Stimulated activated CD8-positive, alpha-beta memory T cell treated with anti-CD3 and anti-CD28 coated beads, Interleukin-4, amount 100 ng/mL, for 48 hours (primary cell): ENCODE measurements around the gene TLR10.
"Not testable (repeated sequence)": the region's sequence is repeated elsewhere in the genome, so short reads cannot be mapped to it uniquely, and the experiment has no call there.

Experiments
- DNase-seq: peaks from one replicate; pipeline ENCODE4 v3.0.0-alpha.2; 2020

Gene TLR10

GRCh38 chr4:38802561-38803355 is 20.0 kb upstream of the TLR10 start:
- DNase-seq, result no peak

DNA sequence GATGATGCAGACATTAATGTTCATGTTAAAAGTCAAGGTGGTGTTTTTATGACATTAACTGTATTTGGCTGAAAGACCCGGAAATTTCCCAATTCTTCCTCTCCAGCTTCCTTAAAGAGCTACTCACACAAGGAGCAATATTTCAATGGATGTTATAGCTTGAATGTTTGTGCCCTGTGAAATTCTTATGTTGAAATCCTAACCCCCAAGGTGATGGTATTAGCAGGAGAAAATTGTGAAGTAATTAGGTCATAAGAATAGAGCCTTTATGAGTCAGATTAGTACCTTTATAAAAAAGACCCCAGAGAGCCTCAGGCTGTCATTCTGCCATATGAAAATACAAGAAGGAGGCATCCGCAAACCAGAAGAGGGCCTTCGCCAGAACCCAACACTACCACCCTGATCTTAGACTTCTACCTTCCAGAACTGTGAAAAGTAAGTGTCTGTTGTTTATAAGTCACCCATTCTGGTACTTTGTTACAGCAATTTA is 18.2 kb upstream of the TLR10 start:
- no peak for DNase-seq

GRCh38 chr4:38800366-38800765 is 17.6 kb upstream of the TLR10 start:
- no peak for DNase-seq

DNA sequence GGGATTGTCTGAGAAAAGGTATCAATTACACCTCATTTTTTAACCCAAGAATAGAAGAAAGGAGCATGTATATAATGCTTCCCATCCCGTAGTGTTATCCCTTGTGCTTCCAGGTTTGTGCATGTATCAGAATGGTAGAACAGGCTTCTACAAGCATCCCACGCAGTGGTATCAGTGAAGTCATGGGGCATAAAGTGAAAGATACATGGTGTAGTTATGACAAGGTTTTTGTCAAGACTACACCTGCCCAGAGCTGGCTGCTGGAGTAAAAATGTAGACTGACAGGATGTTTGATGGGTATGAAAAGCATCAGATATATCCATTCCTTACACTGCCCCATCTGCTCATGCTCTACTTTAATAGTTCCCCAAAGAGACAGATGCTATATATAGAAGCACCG is 12.3 kb upstream of the TLR10 start:
- no peak for DNase-seq

DNA sequence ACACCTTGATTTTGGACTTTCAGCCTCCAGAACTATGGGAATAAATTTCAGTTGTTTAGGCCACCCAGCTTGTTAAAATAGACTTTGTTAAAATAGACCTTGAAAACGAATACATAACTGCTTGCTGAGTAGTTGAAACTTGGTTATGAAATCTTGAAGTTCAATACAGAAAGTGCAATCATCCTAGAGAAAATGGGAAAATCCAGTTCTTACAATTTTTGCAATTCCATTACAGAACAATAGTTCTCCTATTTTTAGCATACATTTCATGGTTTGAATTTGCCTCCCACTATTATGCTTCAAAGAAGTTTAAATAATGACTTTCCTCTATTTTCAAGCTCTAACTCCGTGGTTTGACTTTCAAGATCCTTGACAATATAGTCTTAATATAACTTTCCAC is 11.3 kb upstream of the TLR10 start:
- no peak for DNase-seq

GRCh38 chr4:38791010-38791409 is 8.2 kb upstream of the TLR10 start:
- DNase-seq, result no peak

GRCh38 chr4:38788317-38788716 is 5.5 kb upstream of the TLR10 start:
- DNase-seq, result no peak

DNA sequence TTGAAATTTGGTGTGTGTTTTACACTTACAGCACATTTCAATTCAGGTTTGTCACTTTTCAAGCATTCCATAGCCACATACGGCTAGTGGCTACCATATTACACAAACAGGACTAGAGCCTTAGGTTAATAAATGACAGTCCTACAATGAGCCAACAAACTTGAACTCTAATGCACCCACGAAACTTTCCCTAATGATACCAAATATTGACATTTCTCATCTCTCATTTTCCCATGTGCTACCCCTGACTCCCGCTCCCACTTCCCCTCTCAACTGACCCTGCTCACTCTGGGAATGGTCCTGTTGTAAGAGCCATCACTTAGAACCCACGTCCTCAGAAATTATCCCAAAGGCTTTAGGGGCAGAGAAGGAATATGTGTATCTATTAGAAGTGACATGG is 4.9 kb upstream of the TLR10 start:
- no peak for DNase-seq

DNA sequence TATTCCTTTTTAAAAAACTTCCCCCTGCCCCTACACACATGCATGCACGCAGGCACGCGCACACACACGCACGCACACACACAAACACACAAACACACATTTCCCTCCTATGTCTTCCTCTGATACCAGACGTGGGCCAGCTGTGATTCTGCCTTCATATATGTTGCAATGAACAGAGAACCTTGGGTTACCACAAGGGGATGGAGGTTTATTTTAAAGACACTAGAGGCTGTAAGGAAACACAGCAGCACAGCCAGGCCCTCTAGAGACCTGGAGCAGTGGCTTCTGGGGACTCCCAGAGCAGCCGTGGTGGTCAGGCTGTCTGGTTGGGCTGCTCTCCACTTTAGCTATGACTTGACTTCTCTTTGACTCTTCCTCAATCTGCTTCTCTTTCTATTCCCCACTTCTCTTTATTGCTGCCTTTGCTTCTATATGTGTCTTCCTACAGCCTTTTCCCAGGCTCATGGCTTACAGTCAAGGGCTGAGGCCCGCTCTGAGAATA is 3.2 kb upstream of the TLR10 start:
- DNase-seq, result no peak

DNA sequence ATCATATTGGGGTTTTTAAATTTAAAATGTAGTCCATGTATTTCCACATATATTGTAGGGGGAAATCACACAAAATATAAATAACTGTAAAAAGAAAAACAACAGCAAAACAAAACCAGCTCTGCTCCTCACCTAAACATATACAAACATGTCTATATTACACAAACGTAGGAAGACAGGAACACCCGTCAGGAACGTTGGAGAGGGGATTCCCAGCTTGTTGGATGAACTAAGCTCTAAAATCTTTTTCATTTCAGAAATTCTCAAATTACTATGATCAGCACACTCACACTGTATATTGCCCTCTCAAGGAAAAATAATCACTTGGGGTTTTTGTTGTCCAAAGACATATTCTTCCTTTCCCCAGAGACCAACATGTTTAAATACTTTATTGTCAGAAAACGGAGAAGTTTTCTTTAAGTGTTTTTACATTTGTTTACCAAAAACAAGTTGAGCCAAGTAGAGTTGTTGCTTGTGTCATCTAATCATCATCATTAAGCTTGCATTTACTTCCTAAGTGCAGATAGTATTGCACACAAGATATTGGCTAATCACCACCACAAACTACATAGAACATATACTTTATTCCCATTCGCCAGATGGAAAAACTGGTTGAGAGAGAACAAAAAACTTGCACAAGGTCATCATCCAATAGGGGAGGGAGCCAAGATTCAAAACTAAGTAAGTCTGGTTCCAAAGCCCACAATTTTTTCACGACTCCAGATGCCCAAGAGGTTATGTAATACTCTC is 2.4 kb upstream of the TLR10 start:
- no peak for DNase-seq

DNA sequence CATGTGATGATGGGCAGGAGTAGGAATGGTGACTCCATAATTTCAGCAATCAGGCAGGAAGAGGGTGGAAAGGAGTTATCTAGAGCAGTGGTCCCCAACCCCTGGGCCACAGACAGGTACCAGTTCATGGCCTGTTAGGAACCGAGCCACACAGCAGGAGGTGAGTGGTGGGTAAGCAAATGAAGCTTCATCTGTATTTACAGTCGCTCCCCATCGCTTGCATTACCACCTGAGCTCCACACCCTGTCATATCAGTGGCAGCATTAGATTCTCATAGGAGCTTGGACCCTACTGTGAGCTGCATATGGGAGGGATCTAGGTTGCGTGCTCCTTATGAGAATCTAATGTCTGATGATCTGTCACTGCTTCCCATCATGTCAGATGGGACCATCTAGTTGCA is 1.4 kb upstream of the TLR10 start:
- DNase-seq, result no peak

DNA sequence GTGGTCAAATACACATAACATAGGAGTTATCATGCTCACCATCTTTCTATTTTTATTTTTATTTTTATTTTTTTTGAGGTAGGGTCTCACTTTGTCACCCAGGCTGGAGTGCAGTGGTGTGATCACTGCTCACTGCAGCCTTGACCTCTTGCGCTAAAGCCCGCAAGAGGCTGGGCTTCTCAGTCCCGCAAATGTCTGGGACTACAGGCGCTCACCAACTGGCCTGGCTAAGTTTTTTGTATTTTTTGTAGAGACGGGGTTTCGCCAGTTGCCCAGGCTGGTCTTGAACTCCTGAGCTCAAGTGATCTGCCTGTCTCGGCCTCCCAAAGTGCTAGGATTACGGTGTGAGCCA is 295 bp upstream of the TLR10 start:
- DNase-seq, result no peak

DNA sequence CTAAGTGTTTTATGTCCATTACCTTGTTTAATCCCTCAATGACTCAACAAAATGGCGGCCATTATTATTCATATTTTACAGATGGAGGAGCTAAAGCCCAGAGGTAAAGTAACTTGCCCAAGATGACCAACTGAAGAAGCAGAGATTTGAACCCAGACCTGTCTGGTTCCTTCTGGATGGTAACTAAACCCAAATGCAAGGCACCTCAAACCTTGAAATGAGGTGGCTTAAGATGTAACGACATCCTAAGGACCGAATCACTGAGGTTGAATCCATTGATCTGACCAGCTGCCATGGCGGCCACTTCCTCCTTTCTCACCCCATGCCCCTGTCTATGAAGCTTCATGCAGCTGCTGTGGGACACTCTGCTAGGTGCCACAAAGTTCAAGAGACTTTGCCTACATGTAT is 932 bp downstream of the TLR10 start:
- DNase-seq, result no peak

- no peak for DNase-seq
These were observed 1.8 kb downstream of the TLR10 start for GRCh38 chr4:38780833-38781484.

GRCh38 chr4:38779790-38780189 is 3.0 kb downstream of the TLR10 start:
- DNase-seq, result no peak

GRCh38 chr4:38777925-38778324 is 4.9 kb downstream of the TLR10 start:
- not testable (repeated sequence) for DNase-seq

DNA sequence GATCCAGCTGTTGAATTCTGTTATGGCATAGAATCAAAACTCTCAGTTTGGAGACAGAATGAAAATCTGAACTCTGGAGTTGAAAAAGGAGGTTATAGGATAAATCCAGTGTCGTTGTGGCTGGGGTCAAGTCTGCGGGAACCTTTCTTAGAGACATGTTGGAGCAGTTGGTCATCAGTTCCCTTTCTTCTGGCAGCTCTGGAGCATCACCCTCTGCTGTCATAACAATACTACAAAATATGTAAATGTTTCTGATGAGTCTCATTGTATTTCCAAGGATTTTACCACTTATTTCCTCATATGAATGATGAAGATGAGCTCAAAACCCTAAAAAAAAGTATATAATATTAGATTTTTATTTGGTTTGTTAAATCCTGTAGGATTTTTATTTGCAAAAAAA is 7.5 kb downstream of the TLR10 start:
- no peak for DNase-seq

DNA sequence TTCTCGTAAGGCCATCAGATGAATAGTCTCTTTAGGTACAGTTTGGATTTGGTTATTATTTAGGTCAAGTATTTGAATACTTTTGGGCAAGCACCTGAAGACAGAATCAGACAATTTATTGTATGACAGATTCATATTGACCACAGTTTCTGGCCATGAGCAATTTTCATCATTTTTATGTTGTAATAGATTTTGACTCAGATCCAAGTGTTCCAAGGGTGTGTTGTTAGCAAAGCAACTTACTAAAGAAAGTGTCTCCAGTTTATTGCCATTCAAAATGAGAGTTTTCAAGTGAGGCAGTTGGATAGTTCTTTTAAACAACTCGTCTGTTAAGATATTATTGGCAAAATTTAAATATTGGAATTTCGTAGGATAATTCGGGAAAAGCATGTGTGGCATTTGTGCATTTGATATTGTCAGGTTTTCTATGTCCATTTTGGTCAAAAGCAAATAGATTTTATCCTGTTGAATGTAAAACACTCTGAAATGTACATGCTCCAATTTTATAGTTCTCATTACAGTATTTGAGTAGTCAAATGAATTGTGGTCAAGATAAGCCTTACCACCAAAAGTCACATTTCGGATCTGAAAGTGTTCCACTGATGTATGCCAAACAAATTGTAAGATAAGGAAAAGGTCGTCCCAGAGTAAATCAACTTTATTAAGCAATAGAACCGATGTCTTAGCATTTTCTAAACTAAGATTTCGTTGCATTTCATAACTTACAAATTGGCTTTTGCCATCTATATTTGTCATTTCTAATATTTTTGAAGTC is 8.4 kb downstream of the TLR10 start:
- no peak for DNase-seq

- not testable (repeated sequence) for DNase-seq
These were observed 12.5 kb downstream of the TLR10 start for GRCh38 chr4:38770281-38770680.

GRCh38 chr4:38769857-38770256 is 12.9 kb downstream of the TLR10 start:
- DNase-seq, result no peak

DNA sequence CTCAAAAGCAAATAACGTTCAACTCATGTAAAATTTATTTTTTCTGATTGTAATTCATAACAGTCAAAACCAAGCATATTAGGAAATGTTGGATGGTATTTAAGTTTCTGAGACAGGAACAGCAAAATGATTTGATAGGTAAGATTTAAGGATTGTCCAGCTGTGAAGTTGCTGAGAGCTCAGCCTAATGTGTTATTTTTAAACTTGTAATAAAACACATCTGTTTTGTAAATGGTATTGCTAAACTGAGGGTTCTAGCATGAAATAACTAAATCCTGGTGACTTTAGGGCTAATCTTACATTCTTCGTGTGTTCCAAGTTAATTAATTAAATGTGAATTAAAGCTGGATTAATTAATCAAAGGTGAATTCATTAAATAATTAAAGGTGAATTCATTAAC is 13.3 kb downstream of the TLR10 start:
- DNase-seq, result no peak

DNA sequence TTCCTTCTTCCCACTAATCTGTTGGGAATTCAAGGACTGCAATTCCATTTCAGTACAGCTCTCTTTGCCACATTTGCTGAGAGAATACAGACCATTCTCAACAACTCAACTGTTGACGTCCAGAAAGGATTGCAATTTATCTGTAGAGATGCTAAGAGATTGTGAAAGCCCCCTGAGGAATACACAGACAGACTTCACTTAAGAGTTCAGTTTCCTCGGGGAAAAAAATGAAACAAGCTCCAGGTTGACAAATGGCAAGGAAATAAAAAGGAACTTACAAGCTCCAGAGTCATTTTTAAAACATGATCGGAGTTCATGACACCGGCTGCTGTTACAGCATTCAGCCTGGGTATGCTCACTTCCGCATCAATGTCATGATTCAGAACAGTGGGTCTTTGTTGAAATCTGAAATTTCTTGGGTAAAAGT is 13.8 kb downstream of the TLR10 start:
- no peak for DNase-seq

DNA sequence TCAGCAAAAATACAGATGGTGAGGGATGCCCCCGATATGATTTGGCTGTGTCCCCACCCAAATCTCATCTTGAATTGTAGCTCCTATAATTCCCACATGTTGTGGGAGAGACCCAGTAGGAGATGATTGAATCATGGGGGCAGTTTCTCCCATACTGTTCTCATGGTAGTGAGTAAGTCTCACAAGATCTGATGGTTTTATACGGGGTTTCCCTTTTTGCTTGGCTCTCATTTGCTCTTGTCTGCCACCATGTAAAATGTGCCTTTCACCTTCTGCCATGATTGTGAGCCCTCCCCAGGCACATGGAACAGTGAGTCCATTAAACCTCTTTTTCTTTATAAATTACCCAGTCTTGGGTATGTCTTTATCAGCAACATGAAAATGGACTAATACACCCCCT is 15.8 kb downstream of the TLR10 start:
- DNase-seq, result not testable (repeated sequence)
